ENCODE measurements around the gene CPD. TPM values are rescaled to one million over a fixed set of nuclear protein-coding genes. Genes with fewer than 3 reads are reported as not detected.

CPD gene
- total RNA-seq, 1 experiment from 2014 or later, result 38.0 TPM

GRCh38 chr17:30354701-30355100, 24.0 kb upstream of the CPD start:
- Histone ChIP-seq H3K4me1 (ENCODE audit: insufficient read depth, low read length, poor library complexity, severe bottlenecking) (no peaks in the 10 kb centered on the region), H3K9me3 (ENCODE audit: low read depth, low read length, poor library complexity, severe bottlenecking) (no peaks in the 10 kb centered on the region), H3K27me3 (replicated peaks; ENCODE audit: insufficient read depth, low read depth, low read length, poor library complexity) (no peaks in the 10 kb centered on the region), H3K4me3 (ENCODE audit: low read depth, low read length, poor library complexity, severe bottlenecking) (no peak overlapping the region), H3K27ac (ENCODE audit: low read depth, low read length, poor library complexity, severe bottlenecking) (no peak overlapping the region), H3K36me3 (ENCODE audit: insufficient read depth, low read length, poor library complexity, severe bottlenecking) (no peaks in the 10 kb centered on the region)
- TF ChIP-seq CTCF (conservative IDR thresholded peaks at IDR 0.05; ENCODE audit: low read depth, low read length) (no peak), EZH2 (IDR thresholded peaks at IDR 0.05; ENCODE audit: borderline replicate concordance, low read depth, low read length, poor library complexity, severe bottlenecking) (no peak)
- CTCF ChIA-PET, result interaction anchor here (0.7 to 1.1 kb wide), 2 partner anchors 14 to 19 kb away, joined by 3 to 4 read pairs; no protein-coding TSS in a partner anchor
- DNase-seq (ENCODE audit: low spot score), result no peak
- intact Hi-C loops (cut with micrococcal nuclease; ENCODE audit: unreplicated experiment), result no loop called here
- POLR2A ChIA-PET (ENCODE audit: low non-redundant PET), result no interaction called here
- BruUV-seq (replicated peaks), result no TSS peak

- TF ChIP-seq EZH2 (IDR thresholded peaks at IDR 0.05; ENCODE audit: borderline replicate concordance, low read depth, low read length, poor library complexity, severe bottlenecking) (no peak), CTCF (conservative IDR thresholded peaks at IDR 0.05; ENCODE audit: low read depth, low read length) (no peak)
- CTCF ChIA-PET, result no interaction called here
- DNase-seq (ENCODE audit: low spot score), result no peak
- Histone ChIP-seq H3K4me3 (ENCODE audit: low read depth, low read length, poor library complexity, severe bottlenecking) (no peak overlapping the region), H3K36me3 (ENCODE audit: insufficient read depth, low read length, poor library complexity, severe bottlenecking) (no peaks in the 10 kb centered on the region), H3K4me1 (ENCODE audit: insufficient read depth, low read length, poor library complexity, severe bottlenecking) (no peaks in the 10 kb centered on the region), H3K27me3 (replicated peaks; ENCODE audit: insufficient read depth, low read depth, low read length, poor library complexity) (no peaks in the 10 kb centered on the region), H3K9me3 (ENCODE audit: low read depth, low read length, poor library complexity, severe bottlenecking) (peaks cover 8% of the 10 kb centered on the region), H3K27ac (ENCODE audit: low read depth, low read length, poor library complexity, severe bottlenecking) (no peak overlapping the region)
- POLR2A ChIA-PET (ENCODE audit: low non-redundant PET), result no interaction called here
- intact Hi-C loops (cut with micrococcal nuclease; ENCODE audit: unreplicated experiment), result no loop called here
- BruUV-seq (replicated peaks), result no TSS peak
These were observed 21.3 kb upstream of the CPD start for GRCh38 chr17:30357476-30357875.

- Histone ChIP-seq H3K9me3 (ENCODE audit: low read depth, low read length, poor library complexity, severe bottlenecking) (peaks cover 10% of the 10 kb centered on the region), H3K27ac (ENCODE audit: low read depth, low read length, poor library complexity, severe bottlenecking) (no peak overlapping the region), H3K36me3 (ENCODE audit: insufficient read depth, low read length, poor library complexity, severe bottlenecking) (no peaks in the 10 kb centered on the region), H3K4me3 (ENCODE audit: low read depth, low read length, poor library complexity, severe bottlenecking) (no peak overlapping the region), H3K27me3 (replicated peaks; ENCODE audit: insufficient read depth, low read depth, low read length, poor library complexity) (no peaks in the 10 kb centered on the region), H3K4me1 (ENCODE audit: insufficient read depth, low read length, poor library complexity, severe bottlenecking) (no peaks in the 10 kb centered on the region)
- ChIA-PET POLR2A (ENCODE audit: low non-redundant PET) (interaction anchor here (0.6 kb wide), 1 partner anchor 9 kb away, joined by 3 read pairs; no protein-coding TSS in a partner anchor), CTCF (no interaction called here)
- BruUV-seq (replicated peaks), result no TSS peak
- no peak for DNase-seq (ENCODE audit: low spot score)
- TF ChIP-seq EZH2 (IDR thresholded peaks at IDR 0.05; ENCODE audit: borderline replicate concordance, low read depth, low read length, poor library complexity, severe bottlenecking), result no peak
- TF ChIP-seq CTCF (conservative IDR thresholded peaks at IDR 0.05; ENCODE audit: low read depth, low read length), result no peak
- intact Hi-C loops (cut with micrococcal nuclease; ENCODE audit: unreplicated experiment), result no loop called here
These were observed 20.5 kb upstream of the CPD start for GRCh38 chr17:30358055-30358760.
